ENCODE data around the gene CAST.
A peak's percentile ranks its signal among the peaks of the same experiment; 100 is the strongest.

The CAST gene

DNA sequence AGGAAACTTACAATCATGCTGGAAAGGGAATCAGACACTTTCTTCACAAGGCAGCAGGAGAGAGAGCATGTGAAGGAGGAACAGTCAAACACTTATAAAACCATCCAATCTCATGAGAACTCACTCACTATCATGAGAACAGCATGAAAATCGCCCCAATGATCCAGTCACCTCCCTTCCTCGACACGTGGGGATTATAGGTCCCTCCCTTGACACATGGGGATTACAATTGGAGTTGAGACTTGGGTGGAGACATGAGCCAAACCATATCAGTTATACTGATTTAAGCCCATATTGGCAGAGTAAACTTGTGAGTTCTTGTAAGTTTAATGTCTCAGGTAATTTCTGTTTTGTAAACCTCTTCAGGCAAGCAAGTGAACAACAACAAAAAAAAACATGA lies 74.8 kb downstream of the CAST start:
- CTCF ChIA-PET = no interaction called here
- Histone ChIP-seq H3K4me3 (ENCODE audit: low read depth, low read length) (no peak overlapping the region), H3K9me3 (ENCODE audit: control insufficient read depth, insufficient read depth, low read depth, low read length) (no peaks in the 10 kb centered on the region), H3K4me1 (ENCODE audit: control insufficient read depth, insufficient read depth, low read length) (no peaks in the 10 kb centered on the region), H3K27ac (ENCODE audit: extremely low read depth, low read depth, low read length) (no peak overlapping the region), H3K36me3 (ENCODE audit: control insufficient read depth in 2 of 2, insufficient read depth in 1 of 2, low read length in 2 of 2) (peaks cover 7 to 45% of the 10 kb centered on the region in 2 experiments)
- TF ChIP-seq ZNF132 (tag by site-specific recombination; IDR thresholded peaks at IDR 0.05; ENCODE audit: borderline replicate concordance) (no peak), MZF1 (tag by site-specific recombination; IDR thresholded peaks at IDR 0.05; ENCODE audit: borderline replicate concordance) (peak; percentile 84; the same call in 1 of the 2 replicates), ZNF274 (IDR thresholded peaks at IDR 0.05; ENCODE audit: low read length) (no peak), ZNF274 (tag by site-specific recombination; IDR thresholded peaks at IDR 0.05; ENCODE audit: borderline replicate concordance) (peak; percentile 68; the same call in 1 of the 2 replicates)
- POLR2A ChIA-PET = no interaction called here

DNA sequence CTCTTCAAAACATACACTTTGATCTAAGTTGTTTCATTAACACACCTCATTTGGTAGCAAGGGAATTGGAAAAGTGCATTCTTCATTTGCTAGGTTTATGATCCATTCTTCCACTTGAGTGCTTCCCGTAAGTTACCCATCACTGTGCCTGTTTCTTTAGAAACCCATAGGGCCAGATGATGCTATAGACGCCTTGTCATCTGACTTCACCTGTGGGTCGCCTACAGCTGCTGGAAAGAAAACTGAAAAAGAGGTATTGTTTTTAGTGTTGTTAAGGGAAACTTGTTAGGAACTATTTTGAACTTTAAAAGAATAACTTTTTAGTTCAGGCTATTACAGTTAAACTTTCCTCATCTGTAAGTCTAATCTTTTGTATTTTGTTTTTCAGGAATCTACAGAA lies 78.9 kb downstream of the CAST start:
- ChIA-PET POLR2A (no interaction called here), CTCF (interaction anchor here (1.8 kb wide), 1 partner anchor 11 kb away, joined by 11 read pairs; no protein-coding TSS in a partner anchor)
- Histone ChIP-seq H3K27ac (ENCODE audit: extremely low read depth, low read depth, low read length) (no peak overlapping the region), H3K9me3 (ENCODE audit: control insufficient read depth, insufficient read depth, low read depth, low read length) (no peaks in the 10 kb centered on the region), H3K36me3 (ENCODE audit: control insufficient read depth in 2 of 2, insufficient read depth in 1 of 2, low read length in 2 of 2) (peaks cover 7 to 66% of the 10 kb centered on the region in 2 experiments), H3K4me1 (ENCODE audit: control insufficient read depth, insufficient read depth, low read length) (peaks cover 7% of the 10 kb centered on the region), H3K4me3 (ENCODE audit: low read depth, low read length) (no peak overlapping the region)
- TF ChIP-seq ZNF530 (tag by site-specific recombination; IDR thresholded peaks at IDR 0.05; ENCODE audit: low read depth) = no peak

DNA sequence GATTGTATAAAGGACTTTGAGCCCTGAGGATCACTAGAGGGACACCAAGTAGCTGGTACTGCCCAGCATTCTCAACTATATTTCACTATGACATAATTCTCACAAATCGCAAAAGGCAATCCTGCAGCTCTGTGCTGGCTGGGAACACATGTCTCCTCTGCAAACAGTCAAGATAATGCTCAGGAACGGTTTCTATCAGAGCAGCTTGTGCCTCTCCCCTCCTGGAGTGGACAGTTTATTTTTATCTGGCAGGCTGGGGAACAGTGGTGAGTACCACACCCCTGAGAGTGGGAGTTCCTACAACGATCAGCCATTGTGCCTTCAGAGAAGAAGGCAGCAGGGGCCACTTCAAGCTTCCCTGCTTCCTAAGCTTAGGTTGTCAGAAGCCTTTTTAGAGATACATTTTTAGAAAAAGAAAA lies 79.7 kb downstream of the CAST start:
- H3K4me1 ChIP-seq (ENCODE audit: control insufficient read depth, insufficient read depth, low read length) = peaks cover 7% of the 10 kb centered on the region
- POLR2A ChIA-PET = no interaction called here
- H3K9me3 ChIP-seq (ENCODE audit: control insufficient read depth, insufficient read depth, low read depth, low read length) = no peaks in the 10 kb centered on the region
- no peak overlapping the region for H3K4me3 ChIP-seq (ENCODE audit: low read depth, low read length)
- no peak overlapping the region for H3K27ac ChIP-seq (ENCODE audit: extremely low read depth, low read depth, low read length)
- TF ChIP-seq, protein P1, sequence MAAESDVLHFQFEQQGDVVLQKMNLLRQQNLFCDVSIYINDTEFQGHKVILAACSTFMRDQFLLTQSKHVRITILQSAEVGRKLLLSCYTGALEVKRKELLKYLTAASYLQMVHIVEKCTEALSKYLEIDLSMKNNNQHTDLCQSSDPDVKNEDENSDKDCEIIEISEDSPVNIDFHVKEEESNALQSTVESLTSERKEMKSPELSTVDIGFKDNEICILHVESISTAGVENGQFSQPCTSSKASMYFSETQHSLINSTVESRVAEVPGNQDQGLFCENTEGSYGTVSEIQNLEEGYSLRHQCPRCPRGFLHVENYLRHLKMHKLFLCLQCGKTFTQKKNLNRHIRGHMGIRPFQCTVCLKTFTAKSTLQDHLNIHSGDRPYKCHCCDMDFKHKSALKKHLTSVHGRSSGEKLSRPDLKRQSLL (tag by site-specific recombination; IDR thresholded peaks at IDR 0.05) = no peak
- no peak for TF ChIP-seq ZNF302 (tag by site-specific recombination; IDR thresholded peaks at IDR 0.05; ENCODE audit: low read depth)
- no peak for TF ChIP-seq ZNF626 (tag by site-specific recombination; IDR thresholded peaks at IDR 0.05)
- TF ChIP-seq ZIC2 (tag by site-specific recombination; IDR thresholded peaks at IDR 0.05) = peak; percentile 61
- no peak for TF ChIP-seq ZNF510 (tag by site-specific recombination; IDR thresholded peaks at IDR 0.05; ENCODE audit: insufficient replicate concordance)
- TF ChIP-seq, protein P2, sequence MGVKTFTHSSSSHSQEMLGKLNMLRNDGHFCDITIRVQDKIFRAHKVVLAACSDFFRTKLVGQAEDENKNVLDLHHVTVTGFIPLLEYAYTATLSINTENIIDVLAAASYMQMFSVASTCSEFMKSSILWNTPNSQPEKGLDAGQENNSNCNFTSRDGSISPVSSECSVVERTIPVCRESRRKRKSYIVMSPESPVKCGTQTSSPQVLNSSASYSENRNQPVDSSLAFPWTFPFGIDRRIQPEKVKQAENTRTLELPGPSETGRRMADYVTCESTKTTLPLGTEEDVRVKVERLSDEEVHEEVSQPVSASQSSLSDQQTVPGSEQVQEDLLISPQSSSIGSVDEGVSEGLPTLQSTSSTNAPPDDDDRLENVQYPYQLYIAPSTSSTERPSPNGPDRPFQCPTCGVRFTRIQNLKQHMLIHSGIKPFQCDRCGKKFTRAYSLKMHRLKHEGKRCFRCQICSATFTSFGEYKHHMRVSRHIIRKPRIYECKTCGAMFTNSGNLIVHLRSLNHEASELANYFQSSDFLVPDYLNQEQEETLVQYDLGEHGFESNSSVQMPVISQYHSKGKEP (tag by site-specific recombination; IDR thresholded peaks at IDR 0.05) = 0 out of 2 replicates have a peak, but pooled peaks have one; percentile 9
- TF ChIP-seq ZNF530 (tag by site-specific recombination; IDR thresholded peaks at IDR 0.05; ENCODE audit: low read depth) = no peak
- TF ChIP-seq, protein P3, sequence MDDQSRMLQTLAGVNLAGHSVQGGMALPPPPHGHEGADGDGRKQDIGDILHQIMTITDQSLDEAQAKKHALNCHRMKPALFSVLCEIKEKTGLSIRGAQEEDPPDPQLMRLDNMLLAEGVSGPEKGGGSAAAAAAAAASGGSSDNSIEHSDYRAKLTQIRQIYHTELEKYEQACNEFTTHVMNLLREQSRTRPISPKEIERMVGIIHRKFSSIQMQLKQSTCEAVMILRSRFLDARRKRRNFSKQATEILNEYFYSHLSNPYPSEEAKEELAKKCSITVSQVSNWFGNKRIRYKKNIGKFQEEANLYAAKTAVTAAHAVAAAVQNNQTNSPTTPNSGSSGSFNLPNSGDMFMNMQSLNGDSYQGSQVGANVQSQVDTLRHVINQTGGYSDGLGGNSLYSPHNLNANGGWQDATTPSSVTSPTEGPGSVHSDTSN (CRISPR knock-in tag; IDR thresholded peaks at IDR 0.05) = no peak
- no peak for TF ChIP-seq ZNF549 (tag by site-specific recombination; IDR thresholded peaks at IDR 0.05)
- TF ChIP-seq, protein P4, sequence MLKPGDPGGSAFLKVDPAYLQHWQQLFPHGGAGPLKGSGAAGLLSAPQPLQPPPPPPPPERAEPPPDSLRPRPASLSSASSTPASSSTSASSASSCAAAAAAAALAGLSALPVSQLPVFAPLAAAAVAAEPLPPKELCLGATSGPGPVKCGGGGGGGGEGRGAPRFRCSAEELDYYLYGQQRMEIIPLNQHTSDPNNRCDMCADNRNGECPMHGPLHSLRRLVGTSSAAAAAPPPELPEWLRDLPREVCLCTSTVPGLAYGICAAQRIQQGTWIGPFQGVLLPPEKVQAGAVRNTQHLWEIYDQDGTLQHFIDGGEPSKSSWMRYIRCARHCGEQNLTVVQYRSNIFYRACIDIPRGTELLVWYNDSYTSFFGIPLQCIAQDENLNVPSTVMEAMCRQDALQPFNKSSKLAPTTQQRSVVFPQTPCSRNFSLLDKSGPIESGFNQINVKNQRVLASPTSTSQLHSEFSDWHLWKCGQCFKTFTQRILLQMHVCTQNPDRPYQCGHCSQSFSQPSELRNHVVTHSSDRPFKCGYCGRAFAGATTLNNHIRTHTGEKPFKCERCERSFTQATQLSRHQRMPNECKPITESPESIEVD (tag by site-specific recombination; IDR thresholded peaks at IDR 0.05) = no peak
- TF ChIP-seq KLF1 (tag by site-specific recombination; IDR thresholded peaks at IDR 0.05) = peak; percentile 40; the same call in 1 of the 2 replicates
- peaks cover 7 to 63% of the 10 kb centered on the region in 2 experiments; a peak in 2 of 3 replicates for H3K36me3 ChIP-seq (ENCODE audit: control insufficient read depth in 2 of 2, insufficient read depth in 1 of 2, low read length in 2 of 2)
- CTCF ChIA-PET = interaction anchor here (1.3 to 1.9 kb wide), 3 partner anchors 11 to 128 kb away, joined by 4 to 11 read pairs (median 8); no protein-coding TSS in a partner anchor

Data from HEK293 (cell line).